ENCODE data around the gene ATP7B.

Gene ATP7B

GRCh38 chr13:51950722-51951121 lies 60.5 kb downstream of the ATP7B start:
- no peak for DNase-seq (ENCODE audit: low read depth)

- no peak for DNase-seq (ENCODE audit: low read depth)
Measured at GRCh38 chr13:51946163-51946669, 65.0 kb downstream of the ATP7B start.

- DNase-seq (ENCODE audit: low read depth), result no peak
Measured at GRCh38 chr13:51945149-51945548, 66.1 kb downstream of the ATP7B start.

- no peak for DNase-seq (ENCODE audit: low read depth)
Measured at GRCh38 chr13:51944428-51944827, 66.8 kb downstream of the ATP7B start.

GRCh38 chr13:51943721-51944120 lies 67.5 kb downstream of the ATP7B start:
- DNase-seq (ENCODE audit: low read depth), result no peak

- DNase-seq (ENCODE audit: low read depth), result no peak
Measured at GRCh38 chr13:51942189-51942588, 69.1 kb downstream of the ATP7B start.

- no peak for DNase-seq (ENCODE audit: low read depth)
Measured at GRCh38 chr13:51938454-51938853, 72.8 kb downstream of the ATP7B start.

GRCh38 chr13:51937320-51938290 lies 73.6 kb downstream of the ATP7B start:
- no peak for DNase-seq (ENCODE audit: low read depth)

GRCh38 chr13:51935326-51936171 lies 75.7 kb downstream of the ATP7B start:
- no peak for DNase-seq (ENCODE audit: low read depth)

GRCh38 chr13:51934461-51935087 lies 76.7 kb downstream of the ATP7B start:
- DNase-seq (ENCODE audit: low read depth), result no peak

- no peak for DNase-seq (ENCODE audit: low read depth)
Measured at GRCh38 chr13:51933466-51934058, 77.7 kb downstream of the ATP7B start.

GRCh38 chr13:51932231-51932630 lies 79.0 kb downstream of the ATP7B start:
- DNase-seq (ENCODE audit: low read depth), result no peak

- DNase-seq (ENCODE audit: low read depth), result no peak
Measured at GRCh38 chr13:51931606-51932005, 79.6 kb downstream of the ATP7B start.

- no peak for DNase-seq (ENCODE audit: low read depth)
Measured at GRCh38 chr13:51929699-51930098, 81.6 kb downstream of the ATP7B start.

GRCh38 chr13:51928231-51928630 lies 83.0 kb downstream of the ATP7B start:
- DNase-seq (ENCODE audit: low read depth), result no peak

- DNase-seq (ENCODE audit: low read depth), result no peak
Measured at GRCh38 chr13:51927129-51927528, 84.1 kb downstream of the ATP7B start.

- DNase-seq (ENCODE audit: low read depth), result no peak
Measured at GRCh38 chr13:51926528-51926885, 84.7 kb downstream of the ATP7B start.

- no peak for DNase-seq (ENCODE audit: low read depth)
Measured at GRCh38 chr13:51925865-51926527, 85.3 kb downstream of the ATP7B start.

- no peak for DNase-seq (ENCODE audit: low read depth)
Measured at GRCh38 chr13:51924756-51925544, 86.3 kb downstream of the ATP7B start.

GRCh38 chr13:51923983-51924539 lies 87.2 kb downstream of the ATP7B start:
- no peak for DNase-seq (ENCODE audit: low read depth)
